22Rv1 (cell line): ENCODE results near the gene TMEM109.

Experiments
- CTCF ChIP-seq: fragments of 450-650 bp; IDR thresholded peaks from 2 replicates; pipeline ENCODE4 v1.5.1; 2017; ENCODE audit warnings: mild to moderate bottlenecking
- ZFX ChIP-seq: fragments of 450-650 bp; IDR thresholded peaks from 2 replicates; pipeline ENCODE4 v1.6.1; 2017; ENCODE audit warnings: antibody characterized with exemption, borderline replicate concordance

- TF ChIP-seq CTCF (no peak), ZFX (no peak)
These were observed 11.9 kb downstream of the TMEM109 start for GRCh38 chr11:60925868-60926267.
